Liver (tissue), 3 donors: Measurements from ENCODE around the gene PROSER3.

ENCODE experiments used
- CTCF ChIP-seq: fragments of 150-350 bp; IDR thresholded peaks from 2 replicates; pipeline ENCODE4 v1.5.1; 2017; ENCODE audit warnings: improper control_type of control experiment, low read depth, low read length; ENCODE audit not compliant: missing input control
- MAX ChIP-seq: IDR thresholded peaks from 2 replicates; pipeline ENCODE4 v1.6.1; 2016; ENCODE audit warnings: antibody characterized with exemption
- SP1 ChIP-seq: IDR thresholded peaks from 2 replicates; pipeline ENCODE4 v1.6.1; 2018; ENCODE audit warnings: antibody characterized with exemption, mild to moderate bottlenecking
- TAF1 ChIP-seq: conservative IDR thresholded peaks from 2 replicates; pipeline ENCODE4 v1.6.1; 2016; ENCODE audit warnings: antibody characterized with exemption, mild to moderate bottlenecking
- YY1 ChIP-seq: IDR thresholded peaks from 2 replicates; pipeline ENCODE4 v1.6.1; 2016; ENCODE audit warnings: antibody characterized with exemption, mild to moderate bottlenecking
- donor health status: healthy.
- donor health status: healthy.

- TF ChIP-seq YY1 (no peak), CTCF (no peak), MAX (no peak), TAF1 (no peak), SP1 (no peak)
Measured at GRCh38 chr19:35722897-35723296, 35.1 kb upstream of the PROSER3 start.
